Activated T-cell treated with anti-CD3 and anti-CD28 coated beads, Interleukin-2, amount 50 U/mL, for 1 hour (primary cell): ENCODE results near the gene PGD.
"Not testable (repeated sequence)": the region's sequence is repeated elsewhere in the genome, so short reads cannot be mapped to it uniquely, and the experiment has no call there.

Experiments
- DNase-seq: peaks from one replicate; pipeline ENCODE4 v3.0.0-alpha.2; 2020

Gene PGD

DNA sequence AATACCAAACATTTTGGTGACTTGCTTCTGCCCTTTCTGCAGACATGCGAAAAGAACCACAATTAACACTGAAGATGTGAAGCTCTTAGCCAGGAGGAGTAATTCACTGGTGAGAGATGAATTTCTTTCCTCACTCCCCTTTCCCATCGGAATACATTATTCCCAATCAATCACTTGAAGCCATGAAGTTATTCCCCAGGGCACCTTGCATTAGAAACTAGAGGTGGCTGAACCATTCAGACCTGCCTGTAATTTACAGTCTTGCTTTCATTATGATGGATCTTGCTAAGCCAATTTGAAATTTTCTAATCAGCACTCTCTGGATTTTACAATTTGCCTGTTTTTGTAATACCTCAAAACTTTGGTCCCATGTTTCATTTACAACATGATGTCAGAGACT is 41.4 kb downstream of the PGD start:
- DNase-seq: no peak

DNA sequence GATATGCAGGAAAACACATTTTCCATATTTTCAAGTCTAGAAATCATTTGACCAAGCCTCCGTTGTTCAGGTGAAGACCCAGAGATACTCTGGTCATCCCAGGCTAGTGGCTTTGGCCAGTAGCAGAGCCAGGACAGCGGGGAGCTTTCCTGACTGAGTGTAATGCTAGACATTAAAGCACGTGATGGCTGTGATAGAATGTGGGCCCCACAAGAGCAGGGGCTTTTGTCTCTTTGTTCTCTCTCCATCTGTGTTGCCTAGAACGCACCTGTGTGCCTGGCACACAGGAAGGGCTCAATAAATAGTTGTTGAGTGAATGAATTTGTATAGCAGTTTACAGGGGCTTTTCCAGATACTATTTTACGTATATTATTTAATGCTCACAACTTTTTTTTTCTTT is 41.9 kb downstream of the PGD start:
- no peak for DNase-seq

DNA sequence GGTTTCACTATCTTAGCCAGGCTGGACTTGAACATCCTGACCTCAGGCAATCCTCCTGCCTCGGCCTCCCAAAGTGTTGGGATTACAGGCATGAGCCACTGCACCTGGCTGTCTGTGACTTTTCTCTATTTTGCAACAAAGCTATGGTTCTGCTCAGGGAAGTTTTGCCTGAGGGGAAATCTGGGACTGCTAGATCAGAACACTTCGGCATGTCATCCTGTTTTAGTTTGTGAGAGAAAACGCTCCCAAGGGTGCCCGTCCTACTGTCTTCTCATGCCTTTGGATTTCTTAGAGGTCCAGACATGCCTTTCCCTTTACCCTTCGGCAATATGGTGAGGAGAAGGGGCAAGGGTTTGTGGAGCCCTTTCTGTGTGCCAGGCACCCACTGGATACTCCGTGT is 45.4 kb downstream of the PGD start:
- DNase-seq: no peak

DNA sequence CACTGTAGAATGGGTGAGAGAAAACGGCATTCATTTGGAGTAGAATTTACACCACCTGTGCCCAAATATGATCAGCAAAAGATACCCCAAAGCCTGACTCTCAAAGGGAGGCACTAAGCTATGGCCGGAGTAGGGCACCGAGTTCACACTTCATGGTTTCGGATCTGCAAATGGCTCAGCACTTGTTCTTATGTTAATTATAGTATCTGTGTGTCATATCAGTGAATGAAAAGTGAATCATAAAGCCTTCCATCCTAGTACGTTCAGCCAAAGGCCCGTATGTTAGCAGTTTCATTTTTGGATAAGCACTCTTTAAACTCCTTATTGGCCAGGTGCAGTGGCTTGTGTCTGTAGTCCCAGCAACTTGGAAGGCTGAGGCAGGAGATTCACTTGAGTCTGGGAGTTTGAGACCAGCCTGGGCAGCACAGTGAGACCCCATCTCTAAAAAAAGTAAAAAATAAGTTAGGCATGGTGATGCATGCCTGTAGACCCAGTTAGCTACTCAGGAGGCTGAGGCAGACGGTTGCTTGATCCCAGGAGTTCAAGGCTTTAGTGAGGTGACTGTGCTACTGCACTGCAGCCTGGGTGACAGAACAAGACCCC is 46.0 kb downstream of the PGD start:
- no peak for DNase-seq

DNA sequence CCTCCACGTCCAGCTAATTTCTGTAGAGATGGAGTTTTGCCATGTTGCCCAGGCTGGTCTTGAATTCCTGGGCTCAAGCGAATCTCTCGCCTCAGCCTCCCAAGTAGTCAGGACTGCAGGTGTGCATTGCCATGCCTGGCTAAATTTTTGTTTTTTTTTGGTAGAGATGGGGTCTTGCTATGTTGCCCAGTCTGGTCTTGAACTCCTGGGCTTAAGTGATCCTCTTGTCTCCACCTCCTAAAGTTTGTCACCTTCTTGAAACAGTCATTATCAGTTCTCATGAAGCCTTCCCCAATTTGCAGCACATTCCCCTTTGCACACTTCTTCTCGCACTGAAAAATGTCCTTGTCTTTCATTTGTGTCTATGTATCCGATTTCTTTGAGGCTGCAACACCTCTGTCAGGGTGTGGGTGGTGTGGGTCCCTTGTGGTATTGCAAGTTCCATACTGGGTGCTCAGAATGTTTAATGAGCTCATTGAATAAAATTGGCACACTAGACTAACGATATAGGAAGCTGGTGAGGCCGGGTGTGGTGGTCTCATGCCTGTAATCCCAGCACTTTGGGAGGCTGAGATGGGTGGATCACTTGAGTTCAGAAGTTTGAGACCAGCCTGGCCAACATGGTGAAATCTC is 48.0 kb downstream of the PGD start:
- no peak for DNase-seq

DNA sequence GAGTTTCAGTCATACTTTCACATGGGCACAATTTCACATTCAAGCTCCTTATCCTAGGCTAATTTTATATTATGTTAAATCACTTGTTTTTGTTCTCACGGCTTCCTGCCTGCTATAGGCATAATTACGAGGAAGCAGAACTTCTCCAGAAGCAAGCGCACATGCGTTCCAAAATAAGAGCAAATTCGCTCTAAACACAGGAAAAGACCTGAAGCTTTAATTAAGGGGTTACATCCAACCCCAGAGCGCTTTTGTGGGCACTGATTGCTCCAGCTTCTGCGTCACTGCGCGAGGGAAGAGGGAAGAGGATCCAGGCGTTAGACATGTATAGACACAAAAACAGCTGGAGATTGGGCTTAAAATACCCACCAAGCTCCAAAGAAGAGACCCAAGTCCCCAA is 50.9 kb downstream of the PGD start, which contains the start of gene CORT:
Gene CORT, plus strand, starts transcription at position 281 of the 400 bp plus-strand sequence. CDS start 193 bp downstream, outside the sequence.
- no peak for DNase-seq

DNA sequence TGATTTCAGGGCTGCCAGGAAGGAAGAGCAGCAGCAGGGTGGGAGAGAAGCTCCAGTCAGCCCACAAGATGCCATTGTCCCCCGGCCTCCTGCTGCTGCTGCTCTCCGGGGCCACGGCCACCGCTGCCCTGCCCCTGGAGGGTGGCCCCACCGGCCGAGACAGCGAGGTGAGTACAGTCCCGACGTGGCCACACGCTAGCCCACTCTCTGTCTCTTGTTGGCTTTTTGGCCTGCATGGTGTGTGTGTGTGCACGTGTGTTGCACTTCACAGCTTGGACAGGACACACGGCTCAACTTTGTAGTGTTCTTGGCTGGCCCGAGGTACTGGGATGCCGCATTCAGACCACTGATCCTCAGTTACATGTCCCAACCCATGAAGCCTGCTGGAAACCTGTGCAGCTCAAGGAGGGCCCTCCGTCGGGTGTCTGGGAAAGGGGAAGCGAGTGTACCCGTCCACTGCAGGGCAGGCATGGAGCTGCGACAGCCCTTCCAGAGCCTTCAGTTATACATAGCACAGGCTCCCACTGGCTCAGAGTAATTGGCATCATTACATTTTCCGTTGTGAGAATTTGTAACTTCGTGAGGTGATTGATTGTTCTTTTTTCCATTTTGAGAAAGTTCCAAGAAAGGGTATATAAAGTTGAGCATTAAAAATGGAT is 51.4 kb downstream of the PGD start:
- no peak for DNase-seq

DNA sequence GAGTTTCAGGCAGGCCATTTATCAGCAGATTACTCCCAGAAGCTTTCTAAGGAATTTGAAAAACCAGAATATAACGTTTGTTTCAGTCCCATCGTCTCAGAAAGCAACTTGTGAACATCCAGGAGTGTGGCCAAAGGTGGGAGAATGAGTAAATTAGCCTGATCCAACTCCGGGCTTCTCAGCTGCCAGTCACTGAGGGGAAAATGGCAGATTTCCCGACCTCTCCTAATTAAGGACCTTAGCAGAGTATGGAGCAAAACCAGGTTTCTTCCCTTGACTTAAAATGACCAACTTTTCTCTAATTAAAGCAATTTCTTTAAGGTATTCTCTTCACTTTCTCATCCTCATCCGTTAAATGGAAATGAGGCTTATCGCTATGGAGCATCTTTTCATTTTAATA is 52.0 kb downstream of the PGD start:
- DNase-seq: no peak

DNA sequence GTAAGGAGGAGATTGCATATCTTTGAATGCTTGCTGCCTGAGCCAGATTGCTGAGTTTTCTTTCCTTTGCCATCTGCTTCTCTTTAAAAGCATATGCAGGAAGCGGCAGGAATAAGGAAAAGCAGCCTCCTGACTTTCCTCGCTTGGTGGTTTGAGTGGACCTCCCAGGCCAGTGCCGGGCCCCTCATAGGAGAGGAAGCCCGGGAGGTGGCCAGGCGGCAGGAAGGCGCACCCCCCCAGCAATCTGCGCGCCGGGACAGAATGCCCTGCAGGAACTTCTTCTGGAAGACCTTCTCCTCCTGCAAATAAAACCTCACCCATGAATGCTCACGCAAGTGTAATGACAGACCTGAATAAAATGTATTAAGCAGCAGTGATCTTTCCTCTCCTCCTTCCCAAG is 52.4 kb downstream of the PGD start:
- DNase-seq: no peak

DNA sequence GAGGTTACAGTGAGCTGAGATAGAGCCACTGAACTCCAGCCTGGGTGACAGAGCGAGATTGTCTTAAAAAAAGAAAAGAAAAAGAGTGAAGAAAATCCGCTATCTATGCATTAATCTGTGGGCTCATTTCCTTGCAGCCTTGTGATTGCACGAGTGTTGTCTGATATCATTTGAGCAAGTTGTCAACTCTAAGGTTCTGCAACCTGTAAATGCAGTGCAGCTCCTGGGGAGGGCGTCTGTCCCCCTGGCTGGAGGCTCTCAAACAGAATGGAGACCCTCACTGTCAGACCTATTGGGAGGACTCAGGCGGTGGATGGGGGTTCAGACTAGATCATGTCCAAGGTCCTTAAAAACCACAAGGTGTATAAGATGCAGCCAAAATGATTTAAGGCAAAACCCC is 57.2 kb downstream of the PGD start:
- DNase-seq: no peak

DNA sequence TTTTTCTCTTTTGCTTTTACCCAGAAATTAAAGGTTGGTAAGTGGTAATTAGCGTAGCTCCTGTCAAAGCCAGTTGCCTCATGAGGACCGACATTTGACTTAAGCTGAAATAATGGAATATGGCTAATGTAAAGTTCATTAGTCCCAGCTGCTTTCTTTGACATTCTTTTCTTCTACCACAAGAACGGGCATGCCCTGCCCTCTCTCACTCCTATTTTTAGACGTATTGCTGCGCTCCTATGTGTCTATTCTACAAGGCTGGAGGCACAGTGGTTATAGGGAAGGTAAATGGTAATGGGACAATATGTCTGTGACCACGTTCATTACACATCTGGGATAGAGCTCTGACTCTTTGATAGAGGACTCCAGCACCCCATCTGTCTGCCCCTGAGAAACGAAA is 57.8 kb downstream of the PGD start:
- no peak for DNase-seq

DNA sequence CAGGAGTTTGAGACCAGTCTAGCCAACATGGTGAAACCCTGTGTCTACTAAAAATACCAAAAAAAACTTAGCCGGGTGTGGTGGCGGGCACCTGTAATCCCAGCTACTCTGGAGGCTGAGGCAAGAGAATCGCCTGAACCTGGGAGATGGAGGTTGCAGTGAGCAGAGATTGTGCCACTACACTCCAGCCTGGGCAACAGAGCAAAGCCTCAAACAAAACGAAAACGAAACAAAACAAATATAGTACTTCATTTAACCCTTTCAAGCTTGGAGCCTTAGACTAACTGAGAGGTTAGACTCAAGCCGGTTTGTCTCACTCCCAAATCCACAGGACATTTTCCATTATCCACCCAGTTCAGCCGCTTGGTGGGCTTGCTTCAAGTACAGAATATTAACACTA is 58.6 kb downstream of the PGD start:
- DNase-seq: not testable (repeated sequence)

DNA sequence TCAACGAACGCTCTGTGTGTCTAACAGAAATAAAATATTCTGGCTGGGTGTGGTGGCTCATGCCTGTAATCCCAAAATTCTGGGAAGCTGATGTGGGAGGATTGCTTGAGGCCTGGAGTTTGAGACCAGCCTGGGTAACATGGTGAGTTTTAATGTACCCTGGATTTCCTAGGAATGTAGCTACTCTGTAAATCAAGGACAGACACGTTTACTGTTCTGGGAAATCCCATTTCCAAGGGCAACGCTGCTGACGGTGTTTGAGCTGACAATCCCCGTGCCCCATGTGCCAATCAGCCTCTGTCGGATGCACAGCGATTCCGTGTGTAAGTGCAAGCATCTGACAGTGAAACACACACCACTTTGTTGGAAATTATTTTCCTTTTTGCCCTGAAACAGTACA is 59.0 kb downstream of the PGD start:
- DNase-seq: no peak

DNA sequence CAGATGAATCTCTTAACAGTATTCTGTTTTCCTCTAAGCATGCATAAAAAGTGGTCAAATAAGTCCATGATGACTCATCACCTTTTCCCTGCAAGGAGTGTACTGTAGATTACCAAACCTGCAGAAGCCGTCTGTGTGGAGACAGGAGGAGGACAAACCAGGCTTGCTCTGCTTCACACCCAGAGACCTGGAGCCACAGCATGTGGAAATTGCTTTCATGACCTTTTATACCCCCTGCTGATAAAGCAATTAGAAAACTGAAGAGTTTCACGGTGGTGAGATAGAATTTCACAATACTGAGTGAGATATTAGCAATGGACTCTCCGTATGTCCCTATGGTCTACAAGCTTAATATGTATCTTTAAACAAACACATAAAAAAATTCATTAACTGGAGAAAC is 60.3 kb downstream of the PGD start:
- DNase-seq: no peak

DNA sequence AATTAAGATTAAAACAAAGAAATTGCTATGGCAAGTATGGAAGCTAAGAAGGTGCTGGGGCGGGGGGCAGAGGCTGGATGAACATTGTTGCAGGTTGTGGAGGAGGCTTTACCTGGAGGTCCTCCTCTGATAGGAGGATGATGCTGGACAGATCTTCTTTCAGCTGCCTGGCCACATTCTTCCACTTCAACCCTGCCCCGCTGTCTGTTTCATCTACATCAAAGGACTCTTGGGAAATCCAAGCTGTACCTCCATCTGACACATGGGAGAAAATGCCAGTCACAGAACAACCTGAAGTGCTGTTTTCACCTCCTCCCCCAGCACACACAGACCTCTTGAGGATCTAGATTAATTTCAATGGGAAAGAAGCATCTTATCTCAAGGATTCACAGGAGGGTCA is 68.2 kb downstream of the PGD start:
- no peak for DNase-seq

DNA sequence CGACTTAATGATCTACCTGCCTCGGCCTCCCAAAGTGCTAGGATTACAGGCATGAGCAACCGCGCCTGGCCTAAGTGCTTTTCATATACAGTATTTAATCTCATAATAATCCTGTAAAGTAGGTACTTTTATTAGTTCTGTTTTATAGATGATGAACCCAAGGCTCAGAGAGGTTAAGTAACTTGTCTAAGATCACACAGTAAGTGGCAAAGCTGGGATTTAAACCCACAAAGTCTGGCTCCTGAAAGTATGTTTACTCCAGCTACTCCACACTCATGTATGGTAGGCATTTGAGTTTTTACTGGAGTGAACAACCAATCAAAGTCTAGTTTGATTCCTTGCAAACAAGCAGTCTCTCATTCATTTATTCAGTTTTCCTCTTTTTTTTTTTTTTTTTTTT is 71.2 kb downstream of the PGD start:
- DNase-seq: no peak
